Keratinocyte (primary cell): Measurements from ENCODE around the gene RECK. TPM values are rescaled to one million over a fixed set of nuclear protein-coding genes. Genes with fewer than 3 reads are reported as not detected.

Source experiments
- DNase-seq: peaks from one replicate; pipeline ENCODE4 v3.0.0-alpha.2; 2011; ENCODE audit warnings: low read depth, missing footprints, low spot score
- FAIRE-seq: peaks from 2 replicates; lab custom pipeline; 2011; peaks lifted over from hg19 to GRCh38; lab: Jason Lieb, UNC
- H2AFZ ChIP-seq: 2 replicates; pipeline ENCODE4 v1.6.0; 2012; ENCODE audit warnings: low read length, control low read depth, inconsistent platforms; ENCODE audit not compliant: control insufficient read depth
- H3K27ac ChIP-seq: 2 replicates; pipeline ENCODE4 v1.5.1; 2011; ENCODE audit warnings: low read length; ENCODE audit not compliant: control insufficient read depth, insufficient read depth
- H3K27me3 ChIP-seq: 3 replicates; pipeline ENCODE4 v1.6.0; 2011; ENCODE audit warnings: low read length; ENCODE audit not compliant: control insufficient read depth, insufficient read depth; ENCODE audit errors: extremely low read depth
- H3K36me3 ChIP-seq, 2 experiments: 2 replicates in 1 of 2; 3 replicates in 1 of 2; pipeline ENCODE4 v1.5.1; 2011; ENCODE audit warnings: low read length in 2 of 2, mild to moderate bottlenecking in 1 of 2; ENCODE audit not compliant: control insufficient read depth in 2 of 2, insufficient read depth in 2 of 2; ENCODE audit errors: extremely low read depth in 1 of 2
- H3K4me1 ChIP-seq: 3 replicates; pipeline ENCODE4 v1.5.1; 2011; ENCODE audit warnings: low read length; ENCODE audit not compliant: control insufficient read depth, insufficient read depth; ENCODE audit errors: extremely low read depth
- H3K4me2 ChIP-seq: 3 replicates; pipeline ENCODE4 v1.6.0; 2011; ENCODE audit warnings: low read depth, low read length; ENCODE audit not compliant: control insufficient read depth, insufficient read depth; ENCODE audit errors: extremely low read depth
- H3K4me3 ChIP-seq, 3 experiments: fragments of 200-600 bp in 1 of 3; sonication (generic) in 1 of 3; 2 replicates in 2 of 3; 3 replicates in 1 of 3; pipeline ENCODE4 v1.5.1; 2011 to 2016; ENCODE audit warnings: low read length in 3 of 3, mild to moderate bottlenecking in 3 of 3, control low read depth in 2 of 3, inconsistent platforms in 1 of 3, low read depth in 1 of 3, mixed read lengths in 1 of 3, mixed run types in 1 of 3, moderate library complexity in 1 of 3; ENCODE audit not compliant: control insufficient read depth in 2 of 3, insufficient read depth in 2 of 3; ENCODE audit errors: extremely low read depth in 1 of 3
- H3K79me2 ChIP-seq: 2 replicates; pipeline ENCODE4 v1.6.0; 2012; ENCODE audit warnings: low read length; ENCODE audit not compliant: control insufficient read depth, insufficient read depth
- H3K9ac ChIP-seq: 3 replicates; pipeline ENCODE4 v1.6.0; 2011; ENCODE audit warnings: low read length; ENCODE audit not compliant: control insufficient read depth, insufficient read depth; ENCODE audit errors: extremely low read depth
- H3K9me1 ChIP-seq: 3 replicates; pipeline ENCODE4 v1.6.0; 2011; ENCODE audit warnings: low read length; ENCODE audit not compliant: control insufficient read depth, insufficient read depth; ENCODE audit errors: extremely low read depth
- H3K9me3 ChIP-seq: 2 replicates; pipeline ENCODE4 v1.5.1; 2012; ENCODE audit warnings: low read depth, low read length; ENCODE audit not compliant: control insufficient read depth
- H4K20me1 ChIP-seq: 3 replicates; pipeline ENCODE4 v1.6.0; 2011; ENCODE audit warnings: low read length; ENCODE audit not compliant: control insufficient read depth, insufficient read depth; ENCODE audit errors: extremely low read depth
- EZH2 ChIP-seq: IDR thresholded peaks from one replicate; pipeline ENCODE4 v1.6.1; 2012; ENCODE audit warnings: inconsistent platforms, mild to moderate bottlenecking, low read length, moderate library complexity
- dilution Hi-C: fragments of 300-500 bp; cut with MboI; formaldehyde crosslinking; loops from one replicate; pipeline ENCODE4 v1.7.0; 2020; ENCODE audit warnings: low sequenced_read_pairs; ENCODE audit not compliant: extremely low pct_ligation_motif_present
- polyA plus RNA-seq, 5 experiments: library from polyadenylated mRNA; depleted of rRNA in 3 of 5; stranded (reverse) in 3 of 5; stranded (forward) in 1 of 5; unstranded in 1 of 5; fragments of >200 nt; gene quantifications; 1 replicate in 1 of 5; 2 replicates in 3 of 5; 3 replicates in 1 of 5; pipeline versions ENCODE4 v1.2.1 to v1.2.3, GENCODE V29; 2011 to 2012; ENCODE audit warnings: missing spikeins in 2 of 5, low read depth in 1 of 5, low replicate concordance in 1 of 5
- TF ChIP-seq, protein P1 (sequence below), 3 experiments: IDR thresholded peaks in 1 of 3; conservative IDR thresholded peaks in 1 of 3; optimal IDR thresholded peaks in 1 of 3; 2 replicates in 2 of 3; 3 replicates in 1 of 3; pipeline versions ENCODE3 to v1.5.1; 2011; ENCODE audit warnings: low read length in 3 of 3, mild to moderate bottlenecking in 3 of 3, moderate library complexity in 2 of 3, control low read depth in 1 of 3, inconsistent platforms in 1 of 3; ENCODE audit not compliant: insufficient read depth in 2 of 3; ENCODE audit errors: extremely low read depth in 1 of 3

RECK gene
- polyA plus RNA-seq, 1 donor (not counting 4 experiments of a cell fraction or from before 2014, with no cell fraction given) = 4.6 TPM

DNA sequence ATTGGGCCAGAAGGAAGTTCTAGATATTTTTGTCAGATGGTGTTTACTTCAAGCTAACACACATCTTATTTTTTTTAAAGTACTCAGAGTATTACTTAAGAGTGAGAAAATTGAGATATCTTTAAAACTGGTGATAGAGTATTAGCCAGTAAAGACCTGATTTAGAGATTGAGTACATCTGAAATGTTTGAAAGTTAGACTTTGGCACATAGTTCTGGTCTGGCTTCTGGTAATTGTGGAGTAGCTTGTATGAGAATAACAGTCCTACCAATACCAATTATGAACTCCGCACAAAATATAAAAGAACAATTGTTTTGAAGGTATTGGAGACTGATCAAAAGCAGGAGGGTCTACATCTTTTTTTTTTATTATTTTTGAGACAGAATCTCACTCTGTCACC lies 55.3 kb downstream of the RECK start:
- no peak overlapping the region for H3K27ac ChIP-seq

DNA sequence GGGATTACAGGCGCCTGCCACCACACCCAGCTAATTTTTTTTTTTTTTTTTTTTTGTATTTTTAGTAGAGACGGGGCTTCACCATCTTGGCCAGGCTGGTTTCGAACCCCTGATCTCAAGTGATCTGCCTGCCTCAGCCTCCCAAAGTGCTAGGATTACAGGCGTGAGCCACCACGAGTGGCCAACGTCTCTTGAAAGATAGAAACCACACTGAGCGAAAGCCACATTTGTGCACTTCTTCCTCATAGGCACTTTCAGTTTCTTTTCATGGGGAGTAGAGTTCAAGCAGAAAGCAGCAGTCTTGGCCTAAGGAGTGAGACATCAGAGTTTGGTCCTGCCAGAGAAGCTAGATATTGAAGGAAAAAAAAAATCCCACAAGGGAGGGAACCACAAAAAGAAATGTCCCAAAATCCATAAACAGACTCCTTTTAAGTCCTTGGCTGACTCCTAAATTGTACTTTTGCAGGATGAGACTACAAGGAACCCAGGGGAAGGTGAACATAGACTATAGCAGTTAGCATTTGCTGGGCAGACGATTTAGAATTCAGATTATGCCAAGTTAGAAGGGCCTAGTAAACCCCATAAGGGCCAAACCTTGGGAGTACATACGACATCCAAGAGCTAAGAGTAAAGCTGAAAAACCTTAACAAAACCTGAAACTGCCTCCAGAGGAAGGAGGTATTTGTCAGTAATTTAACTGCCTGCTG lies 55.9 kb downstream of the RECK start:
- Histone ChIP-seq H3K79me2 (no peaks in the 10 kb centered on the region), H2AFZ (no peak overlapping the region), H3K9me3 (no peaks in the 10 kb centered on the region), H3K4me1 (no peaks in the 10 kb centered on the region), H3K27me3 (no peaks in the 10 kb centered on the region), H3K36me3 (no peaks in the 10 kb centered on the region), H4K20me1 (no peaks in the 10 kb centered on the region), H3K4me2 (no peak overlapping the region), H3K9me1 (no peaks in the 10 kb centered on the region), H3K4me3 (no peak overlapping the region), H3K9ac (no peak overlapping the region), H3K27ac (no peak overlapping the region)
- TF ChIP-seq EZH2 = no peak
- TF ChIP-seq, protein P1, sequence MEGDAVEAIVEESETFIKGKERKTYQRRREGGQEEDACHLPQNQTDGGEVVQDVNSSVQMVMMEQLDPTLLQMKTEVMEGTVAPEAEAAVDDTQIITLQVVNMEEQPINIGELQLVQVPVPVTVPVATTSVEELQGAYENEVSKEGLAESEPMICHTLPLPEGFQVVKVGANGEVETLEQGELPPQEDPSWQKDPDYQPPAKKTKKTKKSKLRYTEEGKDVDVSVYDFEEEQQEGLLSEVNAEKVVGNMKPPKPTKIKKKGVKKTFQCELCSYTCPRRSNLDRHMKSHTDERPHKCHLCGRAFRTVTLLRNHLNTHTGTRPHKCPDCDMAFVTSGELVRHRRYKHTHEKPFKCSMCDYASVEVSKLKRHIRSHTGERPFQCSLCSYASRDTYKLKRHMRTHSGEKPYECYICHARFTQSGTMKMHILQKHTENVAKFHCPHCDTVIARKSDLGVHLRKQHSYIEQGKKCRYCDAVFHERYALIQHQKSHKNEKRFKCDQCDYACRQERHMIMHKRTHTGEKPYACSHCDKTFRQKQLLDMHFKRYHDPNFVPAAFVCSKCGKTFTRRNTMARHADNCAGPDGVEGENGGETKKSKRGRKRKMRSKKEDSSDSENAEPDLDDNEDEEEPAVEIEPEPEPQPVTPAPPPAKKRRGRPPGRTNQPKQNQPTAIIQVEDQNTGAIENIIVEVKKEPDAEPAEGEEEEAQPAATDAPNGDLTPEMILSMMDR (optimal IDR thresholded peaks at IDR 0.05 in 1 of 3, IDR thresholded peaks at IDR 0.05 in 1 of 3, conservative IDR thresholded peaks at IDR 0.05 in 1 of 3; ENCODE audit: extremely low read depth in 1 of 3, insufficient read depth in 2 of 3, low read length in 3 of 3) = no peak
- dilution Hi-C loops = no loop called here
- DNase-seq (no peak), FAIRE-seq (no peak)

More for the DNA sequence above, 55.3 kb downstream of the RECK start:
- FAIRE-seq (no peak), DNase-seq (no peak)
- Histone ChIP-seq H3K36me3 (no peaks in the 10 kb centered on the region), H3K9me1 (no peaks in the 10 kb centered on the region), H3K4me2 (no peak overlapping the region), H3K27me3 (no peaks in the 10 kb centered on the region), H3K9me3 (no peaks in the 10 kb centered on the region), H3K4me1 (no peaks in the 10 kb centered on the region), H4K20me1 (no peaks in the 10 kb centered on the region), H3K4me3 (no peak overlapping the region), H3K9ac (no peak overlapping the region), H2AFZ (no peak overlapping the region), H3K79me2 (no peaks in the 10 kb centered on the region)
- dilution Hi-C loops = no loop called here
- TF ChIP-seq, protein P1 (optimal IDR thresholded peaks at IDR 0.05 in 1 of 3, IDR thresholded peaks at IDR 0.05 in 1 of 3, conservative IDR thresholded peaks at IDR 0.05 in 1 of 3; ENCODE audit: extremely low read depth in 1 of 3, insufficient read depth in 2 of 3, low read length in 3 of 3) = no peak
